A204.1 (cell line): Measurements from ENCODE around the gene HPSE2.
"Not testable (repeated sequence)": the region's sequence is repeated elsewhere in the genome, so short reads cannot be mapped to it uniquely, and the experiment has no call there.

ENCODE experiments used
- FAIRE-seq: peaks from 2 replicates; lab custom pipeline; 2012; peaks lifted over from hg19 to GRCh38; lab: Jason Lieb, UNC

HPSE2 gene

GRCh38 chr10:98919899-98920298, 315.8 kb downstream of the HPSE2 start:
- FAIRE-seq, result no peak

- no peak for FAIRE-seq
These were observed 317.8 kb downstream of the HPSE2 start for GRCh38 chr10:98917828-98918227.

- FAIRE-seq, result no peak
These were observed 319.0 kb downstream of the HPSE2 start for GRCh38 chr10:98916526-98917125.

- FAIRE-seq, result no peak
These were observed 319.7 kb downstream of the HPSE2 start for GRCh38 chr10:98915911-98916310.

- FAIRE-seq, result no peak
These were observed 325.1 kb downstream of the HPSE2 start for GRCh38 chr10:98910546-98910945.

- no peak for FAIRE-seq
These were observed 325.6 kb downstream of the HPSE2 start for GRCh38 chr10:98910048-98910447.

- no peak for FAIRE-seq
These were observed 326.8 kb downstream of the HPSE2 start for GRCh38 chr10:98908868-98909267.

- FAIRE-seq, result not testable (repeated sequence)
These were observed 327.4 kb downstream of the HPSE2 start for GRCh38 chr10:98908247-98908646.

GRCh38 chr10:98901441-98902110, 334.1 kb downstream of the HPSE2 start:
- FAIRE-seq, result no peak

- FAIRE-seq, result no peak
These were observed 336.6 kb downstream of the HPSE2 start for GRCh38 chr10:98899018-98899417.

- FAIRE-seq, result no peak
These were observed 343.1 kb downstream of the HPSE2 start for GRCh38 chr10:98892523-98892922.

GRCh38 chr10:98886686-98887085, 349.0 kb downstream of the HPSE2 start:
- no peak for FAIRE-seq

GRCh38 chr10:98885378-98885777, 350.3 kb downstream of the HPSE2 start:
- no peak for FAIRE-seq

- no peak for FAIRE-seq
These were observed 353.9 kb downstream of the HPSE2 start for GRCh38 chr10:98881789-98882188.

- FAIRE-seq, result no peak
These were observed 354.7 kb downstream of the HPSE2 start for GRCh38 chr10:98880971-98881370.

- FAIRE-seq, result no peak
These were observed 356.7 kb downstream of the HPSE2 start for GRCh38 chr10:98878921-98879320.

- no peak for FAIRE-seq
These were observed 357.2 kb downstream of the HPSE2 start for GRCh38 chr10:98878418-98878817.

GRCh38 chr10:98861962-98862361, 373.7 kb downstream of the HPSE2 start:
- FAIRE-seq, result no peak

- no peak for FAIRE-seq
These were observed 377.1 kb downstream of the HPSE2 start for GRCh38 chr10:98858525-98858924.

GRCh38 chr10:98855403-98856189, 380.1 kb downstream of the HPSE2 start:
- FAIRE-seq, result no peak

GRCh38 chr10:98852686-98853085, 383.0 kb downstream of the HPSE2 start:
- FAIRE-seq, result no peak

- no peak for FAIRE-seq
These were observed 387.3 kb downstream of the HPSE2 start for GRCh38 chr10:98848361-98848760.

GRCh38 chr10:98846787-98847186, 388.9 kb downstream of the HPSE2 start:
- no peak for FAIRE-seq
